HepG2 (cell line): Measurements from ENCODE around the gene FGFR2.

Source experiments
- ARID2 ChIP-seq: sonication (generic); formaldehyde crosslinking; IDR thresholded peaks from 2 replicates; pipeline ENCODE4 v1.8.1; 2022; ENCODE audit warnings: mild to moderate bottlenecking, missing genetic modification reagents, borderline replicate concordance
- FOXP1 ChIP-seq, 2 experiments: fragments of 450-650 bp in 1 of 2; IDR thresholded peaks; 2 replicates each; pipeline ENCODE4 v1.6.1; 2017 to 2018; ENCODE audit warnings: antibody characterized with exemption in 1 of 2
- NCOA2 ChIP-seq: sonication (generic); formaldehyde crosslinking; IDR thresholded peaks from 2 replicates; pipeline ENCODE4 v1.8.0; 2022; ENCODE audit warnings: inconsistent platforms
- ZBTB46 ChIP-seq: sonication (generic); formaldehyde crosslinking; IDR thresholded peaks from 2 replicates; pipeline ENCODE4 v1.4.0; 2020; ENCODE audit warnings: mild to moderate bottlenecking, missing genetic modification reagents, borderline replicate concordance
- ZNF274 ChIP-seq: sonication (generic); formaldehyde crosslinking; IDR thresholded peaks from 2 replicates; pipeline ENCODE4 v1.5.1; 2020; ENCODE audit warnings: mild to moderate bottlenecking, missing genetic modification reagents
- ZNF354B ChIP-seq: sonication (generic); formaldehyde crosslinking; IDR thresholded peaks from 2 replicates; pipeline ENCODE4 v1.8.0; 2022; ENCODE audit warnings: mild to moderate bottlenecking, missing genetic modification reagents
- ZNF720 ChIP-seq: sonication (generic); formaldehyde crosslinking; IDR thresholded peaks from 2 replicates; pipeline ENCODE4 v1.4.0; 2020; ENCODE audit warnings: missing genetic modification reagents

DNA sequence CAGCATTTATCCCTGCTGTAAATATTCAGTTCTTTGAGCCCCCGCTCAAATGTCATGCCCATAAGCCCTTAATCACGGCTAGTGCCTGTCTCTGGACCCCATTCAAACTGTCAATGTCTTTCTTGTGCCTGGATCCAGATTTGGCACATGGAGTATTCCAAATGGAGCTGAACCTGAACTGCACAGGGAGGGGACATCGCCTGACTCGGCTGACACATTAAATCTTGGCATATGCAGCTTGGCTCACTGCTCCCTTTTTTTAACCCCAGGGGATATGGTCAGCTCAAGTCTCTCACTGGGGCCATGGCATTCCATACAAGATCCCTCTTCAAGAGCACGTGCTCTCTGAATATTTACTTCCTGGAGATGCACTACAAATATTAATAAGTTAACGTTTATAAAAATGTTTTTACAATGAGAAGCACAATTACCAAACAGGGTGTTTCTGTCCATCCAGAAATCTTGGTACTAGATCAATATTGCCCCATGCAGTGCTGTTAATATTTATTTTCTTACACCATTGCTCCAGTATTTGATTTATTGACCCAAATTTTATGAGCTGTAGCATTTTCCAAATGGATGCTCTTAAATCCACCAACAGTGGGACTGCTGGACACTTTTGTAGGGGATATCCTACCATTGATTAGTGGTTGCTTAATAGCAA is 57.4 kb downstream of the FGFR2 start:
- TF ChIP-seq NCOA2 (no peak), ZNF720 (no peak), ZNF274 (no peak), ZBTB46 (no peak), ZNF354B (CRISPR knock-in tag) (no peak), FOXP1 (IDR thresholded peaks at IDR 0.05) (no peak), FOXP1 (CRISPR knock-in tag; IDR thresholded peaks at IDR 0.05) (no peak), ARID2 (CRISPR knock-in tag) (no peak)
